Daoy (cell line): Measurements from ENCODE around the gene GALNT15. TPM values are rescaled to one million over a fixed set of nuclear protein-coding genes. Genes with fewer than 3 reads are reported as not detected.
A peak's percentile ranks its signal among the peaks of the same experiment; 100 is the strongest.

Source experiments
- DNase-seq: peaks from one replicate; pipeline ENCODE4 v3.0.0-alpha.2; 2015; ENCODE audit warnings: low read depth
- total RNA-seq: library from RNA; depleted of rRNA; stranded (reverse); fragments of >200 nt; shearing (Covaris generic); gene quantifications from 2 replicates; pipeline ENCODE4 v1.2.3, GENCODE V29; 2014; rRNA removed

GALNT15 gene, protein sequence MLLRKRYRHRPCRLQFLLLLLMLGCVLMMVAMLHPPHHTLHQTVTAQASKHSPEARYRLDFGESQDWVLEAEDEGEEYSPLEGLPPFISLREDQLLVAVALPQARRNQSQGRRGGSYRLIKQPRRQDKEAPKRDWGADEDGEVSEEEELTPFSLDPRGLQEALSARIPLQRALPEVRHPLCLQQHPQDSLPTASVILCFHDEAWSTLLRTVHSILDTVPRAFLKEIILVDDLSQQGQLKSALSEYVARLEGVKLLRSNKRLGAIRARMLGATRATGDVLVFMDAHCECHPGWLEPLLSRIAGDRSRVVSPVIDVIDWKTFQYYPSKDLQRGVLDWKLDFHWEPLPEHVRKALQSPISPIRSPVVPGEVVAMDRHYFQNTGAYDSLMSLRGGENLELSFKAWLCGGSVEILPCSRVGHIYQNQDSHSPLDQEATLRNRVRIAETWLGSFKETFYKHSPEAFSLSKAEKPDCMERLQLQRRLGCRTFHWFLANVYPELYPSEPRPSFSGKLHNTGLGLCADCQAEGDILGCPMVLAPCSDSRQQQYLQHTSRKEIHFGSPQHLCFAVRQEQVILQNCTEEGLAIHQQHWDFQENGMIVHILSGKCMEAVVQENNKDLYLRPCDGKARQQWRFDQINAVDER
- total RNA-seq, result 0.60 and 0.69 TPM in 2 replicates

DNA sequence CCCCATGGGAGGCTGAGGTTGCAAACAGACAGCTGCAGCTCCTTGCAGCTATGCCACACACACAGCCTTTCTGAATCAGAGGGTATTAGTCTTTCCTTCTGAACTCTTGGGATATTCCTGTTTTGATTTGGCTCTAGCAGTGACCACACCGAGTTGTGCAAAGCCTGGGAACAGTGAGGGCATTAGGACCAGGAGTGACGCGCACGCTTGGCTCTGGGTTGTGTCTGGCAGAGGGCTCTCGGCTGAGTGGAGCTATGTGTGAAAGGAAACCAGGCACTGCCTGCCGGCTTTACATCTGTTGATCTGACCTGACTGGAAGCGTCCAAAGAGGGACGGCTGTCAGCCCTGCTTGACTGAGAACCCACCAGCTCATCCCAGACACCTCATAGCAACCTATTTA, at the start of gene GALNT15:
Gene GALNT15 (plus strand): TSS at position 292 of the 400 bp plus-strand sequence. CDS start 472 bp downstream, outside the sequence.
- peak; percentile 83 for DNase-seq

DNA sequence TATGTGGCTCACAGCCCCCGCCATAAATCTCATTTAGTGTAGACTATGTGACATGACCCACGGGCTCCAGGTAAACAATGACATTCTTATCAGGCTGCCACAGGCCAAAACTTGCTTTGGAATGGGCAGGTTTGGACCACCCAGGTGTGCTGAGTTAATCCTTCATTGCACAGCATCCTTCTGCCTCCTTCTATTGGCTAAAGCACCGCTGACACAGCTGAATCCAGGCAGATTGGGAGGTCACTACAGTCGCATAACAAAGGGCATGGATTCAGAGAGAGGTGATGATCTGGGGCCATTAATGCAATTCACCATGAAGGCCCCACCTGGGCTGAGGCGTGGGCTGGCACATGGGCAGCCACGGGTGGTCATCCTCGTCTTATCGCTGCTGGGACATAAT, 47.8 kb upstream of the GALNT15 start:
- no peak for DNase-seq

- DNase-seq, result no peak
These were observed 47.2 kb upstream of the GALNT15 start for GRCh38 chr3:16127249-16127648.

DNA sequence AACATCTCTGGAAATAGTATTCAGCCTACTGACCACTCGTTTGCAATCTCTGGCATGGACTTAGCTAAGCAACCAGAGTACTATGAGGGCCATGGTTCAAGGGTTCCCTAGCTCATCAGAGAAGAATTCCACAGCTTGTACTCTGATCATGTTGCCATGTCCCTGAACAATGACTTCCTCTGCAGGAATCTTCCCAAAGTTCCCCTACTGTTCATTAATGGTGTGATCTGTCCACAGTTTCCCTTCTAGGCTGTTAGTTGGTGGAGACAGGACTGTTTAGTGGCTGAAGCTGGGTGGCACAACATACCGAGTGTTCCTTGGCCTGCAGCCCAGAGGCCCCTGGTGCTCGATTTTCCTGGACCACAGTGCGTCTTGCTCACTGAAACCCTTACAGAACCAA, 44.4 kb upstream of the GALNT15 start:
- DNase-seq, result peak; percentile 27

GRCh38 chr3:16132190-16132589, 42.3 kb upstream of the GALNT15 start:
- no peak for DNase-seq

DNA sequence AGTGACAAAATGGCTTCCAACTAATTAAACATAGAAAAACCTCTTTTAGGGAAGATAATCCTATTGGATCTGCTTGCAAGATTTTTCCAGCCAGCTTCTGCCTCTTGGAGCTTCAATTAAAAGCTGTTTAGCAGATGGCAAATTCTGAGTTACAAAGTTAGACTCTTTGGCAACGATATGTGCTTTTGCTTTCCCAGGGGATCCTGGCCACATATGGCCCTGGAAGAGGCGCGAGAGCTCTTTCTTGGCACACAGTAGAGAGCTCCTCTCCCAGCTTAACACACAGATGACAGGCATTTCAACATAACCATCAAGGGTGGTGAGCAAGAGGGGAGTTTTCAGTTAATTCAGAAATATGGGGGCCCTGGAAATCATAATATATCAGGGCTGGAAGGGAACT, 41.6 kb upstream of the GALNT15 start:
- no peak for DNase-seq

- DNase-seq, result peak; percentile 15
These were observed 40.1 kb upstream of the GALNT15 start for GRCh38 chr3:16134173-16134928.

DNA sequence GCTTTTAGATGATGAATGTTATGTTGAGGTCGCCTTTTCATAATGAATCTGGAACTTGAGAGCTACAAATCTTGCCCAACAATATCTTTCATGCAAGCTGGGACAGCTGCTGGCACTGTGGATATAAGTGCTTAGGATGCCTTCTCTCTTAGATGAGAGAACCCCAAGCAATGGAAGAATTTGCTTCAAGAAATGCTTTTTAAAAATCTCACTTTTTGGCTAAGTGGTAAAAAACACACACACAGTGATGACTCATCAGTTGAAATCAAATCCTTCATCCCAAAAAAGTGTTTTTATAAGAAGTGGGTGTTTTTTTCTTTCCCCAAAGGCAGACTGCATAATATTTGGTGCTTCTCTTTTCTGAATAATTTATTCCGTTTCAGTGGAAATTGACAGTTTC, 38.4 kb upstream of the GALNT15 start:
- no peak for DNase-seq

DNA sequence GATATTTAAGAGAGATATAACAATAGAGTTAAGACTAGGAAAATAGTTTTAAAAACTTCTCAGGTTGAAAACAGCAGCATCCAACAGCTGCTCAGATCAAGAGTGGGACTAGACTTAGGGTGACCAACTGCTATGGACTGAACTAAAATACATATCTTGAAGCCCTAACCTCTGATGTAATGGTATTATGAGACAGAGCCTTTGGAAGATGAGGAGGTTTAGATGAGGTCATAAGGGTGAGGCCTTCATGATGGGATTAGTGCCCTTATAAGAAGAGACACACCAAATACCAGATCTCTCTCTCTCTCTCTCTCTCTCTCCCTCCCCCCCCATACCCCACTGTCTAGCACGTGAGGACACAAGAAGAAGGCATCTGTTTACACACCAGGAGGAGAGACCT, 37.4 kb upstream of the GALNT15 start:
- DNase-seq, result no peak

DNA sequence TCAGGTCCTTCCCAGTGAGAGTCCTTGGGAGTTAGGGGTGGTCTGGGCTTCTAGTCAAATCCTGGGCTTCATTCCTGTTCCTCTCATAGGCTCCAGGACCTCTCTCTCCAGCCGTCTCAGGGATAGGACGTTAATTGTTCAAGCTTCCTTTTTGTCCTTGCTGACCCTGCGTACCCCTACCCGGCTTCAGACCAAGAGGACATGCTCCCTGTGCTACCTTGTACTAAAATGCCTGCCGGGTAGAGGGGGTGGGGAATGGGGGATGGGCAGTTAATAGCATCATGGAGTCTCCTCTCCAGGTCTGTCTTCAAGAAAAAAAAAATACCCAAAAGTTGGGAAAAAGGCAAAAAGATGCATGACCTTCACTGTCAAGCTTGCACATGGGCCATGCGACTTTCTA, 36.5 kb upstream of the GALNT15 start:
- no peak for DNase-seq

DNA sequence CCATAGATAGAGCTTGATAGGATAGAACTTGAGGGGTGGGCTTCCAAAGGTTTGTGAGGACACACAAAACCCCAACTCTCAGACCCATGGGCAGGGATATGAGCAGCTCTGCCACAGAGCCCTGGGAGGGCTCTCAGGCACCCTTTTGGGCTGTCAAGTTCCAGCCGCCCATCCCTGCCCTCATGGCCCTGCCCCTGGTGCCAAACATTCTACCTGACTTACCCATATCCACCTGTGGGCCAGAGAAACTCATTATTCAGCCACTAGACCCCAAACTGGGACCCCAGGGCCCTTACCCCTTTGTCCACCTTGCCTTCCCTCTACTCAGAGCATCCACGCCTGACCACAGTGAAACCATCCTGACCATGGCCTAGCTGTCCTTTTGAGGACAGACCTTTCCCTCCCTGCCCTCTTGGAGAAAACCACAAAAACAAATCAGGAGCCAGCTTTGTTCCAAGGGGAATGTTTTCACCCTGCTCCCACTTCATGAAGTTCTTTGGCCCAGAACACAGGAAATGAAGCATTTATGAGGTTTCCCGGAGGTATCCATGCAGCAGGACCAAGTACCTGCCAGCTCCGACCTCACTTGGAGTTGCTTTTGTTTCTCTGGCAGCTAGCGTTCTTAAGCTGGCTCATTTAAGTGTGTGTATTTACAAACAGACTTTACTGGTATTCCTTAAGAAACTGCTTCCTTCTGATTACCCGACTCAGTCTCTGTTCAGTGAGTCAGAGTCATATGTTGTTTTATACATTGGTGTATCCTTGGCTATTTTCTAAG, 34.2 kb upstream of the GALNT15 start:
- DNase-seq, result peak; percentile 46

GRCh38 chr3:16140894-16141285, 33.6 kb upstream of the GALNT15 start:
- DNase-seq, result no peak

DNA sequence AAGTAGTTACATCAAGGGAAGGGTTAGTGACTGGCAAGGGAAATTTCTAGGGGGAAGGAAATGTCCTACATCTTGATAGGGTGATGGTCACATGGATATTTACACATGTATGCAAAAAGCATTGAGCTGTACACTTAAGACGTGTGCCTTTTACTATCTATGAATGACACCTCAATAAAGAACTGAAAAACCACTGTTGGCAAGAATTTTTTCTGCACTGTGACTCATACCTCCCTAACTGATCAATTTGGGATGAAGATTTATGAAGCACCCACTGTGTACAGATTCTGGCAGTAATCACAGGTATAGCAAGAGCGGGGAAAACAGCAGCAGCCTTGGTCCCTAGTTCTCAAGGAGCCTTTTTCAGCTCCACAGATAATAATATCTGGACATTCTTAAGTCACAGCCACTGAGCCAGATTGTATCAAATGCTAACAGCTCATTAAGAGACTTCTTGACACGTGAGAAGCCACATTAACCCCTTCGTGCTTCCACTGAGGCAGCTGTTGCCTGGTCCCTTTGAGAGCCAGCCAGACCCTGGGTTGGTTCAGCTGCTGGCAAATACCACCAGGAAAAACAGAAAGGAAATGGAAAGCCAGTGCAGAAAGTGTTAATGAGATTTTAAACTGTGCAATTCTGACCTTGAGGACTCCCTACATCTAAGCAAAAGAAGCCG, 32.0 kb upstream of the GALNT15 start:
- no peak for DNase-seq

DNA sequence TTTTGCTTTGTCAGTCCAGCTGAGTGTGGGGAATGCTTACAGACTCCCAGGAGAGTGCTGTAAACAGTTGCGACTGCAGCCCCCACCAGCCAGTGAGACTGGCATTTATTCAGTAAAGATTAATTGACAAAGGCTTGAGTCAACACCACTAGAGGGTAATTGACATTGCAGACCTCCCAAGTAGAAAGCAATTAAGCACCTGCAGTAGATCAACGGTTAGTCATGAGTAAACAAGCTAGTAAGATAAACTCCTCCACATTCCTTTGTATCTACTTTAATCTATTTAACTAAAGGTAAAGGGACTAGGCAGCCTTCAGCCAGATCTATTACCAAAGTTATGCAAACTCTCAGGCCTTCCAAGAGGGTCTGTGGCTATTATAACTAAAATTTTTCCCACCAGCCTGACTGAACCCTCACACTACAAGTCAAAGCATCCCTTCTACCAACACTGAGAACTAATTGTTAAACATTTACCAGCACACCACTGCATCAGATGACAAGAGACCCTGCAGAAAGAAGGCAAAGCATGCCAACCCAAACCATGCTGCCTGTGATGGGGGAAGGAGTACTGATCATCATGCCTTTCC, 30.5 kb upstream of the GALNT15 start:
- peak; percentile 51 for DNase-seq

GRCh38 chr3:16145176-16145575, 29.3 kb upstream of the GALNT15 start:
- DNase-seq, result no peak

- DNase-seq, result no peak
These were observed 28.3 kb upstream of the GALNT15 start for GRCh38 chr3:16146015-16146730.

DNA sequence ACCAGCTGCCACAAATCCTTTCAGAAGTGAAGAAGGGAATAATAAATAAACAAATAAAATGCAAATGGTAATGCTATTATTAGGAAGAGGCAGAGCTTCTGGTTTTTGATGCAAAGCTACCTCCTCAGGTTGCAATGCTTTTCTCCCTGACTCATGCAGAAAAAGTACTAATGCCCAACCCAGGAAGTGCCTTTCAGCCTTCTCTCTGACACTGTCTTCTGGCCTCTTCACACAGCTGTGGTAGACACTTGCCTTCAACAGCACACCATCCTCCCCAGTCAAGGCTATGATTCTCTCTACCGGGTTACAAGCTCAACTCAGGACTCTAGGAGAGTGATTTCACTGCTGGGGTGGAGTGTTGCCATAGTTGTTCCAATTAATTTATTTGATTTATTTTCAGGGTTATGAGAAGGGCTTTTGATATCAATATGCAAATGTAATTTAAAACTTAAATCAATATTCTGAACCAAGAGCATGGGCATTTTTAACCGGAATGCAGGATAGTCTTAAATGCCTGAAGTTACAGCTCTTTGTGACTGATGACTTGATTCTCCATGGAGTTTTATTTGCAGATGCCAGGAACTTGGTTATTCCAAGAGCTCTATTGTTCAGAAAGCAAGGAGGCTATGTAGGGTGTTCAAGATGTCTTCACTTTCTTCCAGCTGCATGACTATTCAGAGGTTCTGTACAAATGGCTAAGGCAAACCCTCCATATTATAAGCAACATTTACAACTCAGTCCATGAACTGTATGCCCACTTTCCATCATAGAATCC, 27.1 kb upstream of the GALNT15 start:
- no peak for DNase-seq

DNA sequence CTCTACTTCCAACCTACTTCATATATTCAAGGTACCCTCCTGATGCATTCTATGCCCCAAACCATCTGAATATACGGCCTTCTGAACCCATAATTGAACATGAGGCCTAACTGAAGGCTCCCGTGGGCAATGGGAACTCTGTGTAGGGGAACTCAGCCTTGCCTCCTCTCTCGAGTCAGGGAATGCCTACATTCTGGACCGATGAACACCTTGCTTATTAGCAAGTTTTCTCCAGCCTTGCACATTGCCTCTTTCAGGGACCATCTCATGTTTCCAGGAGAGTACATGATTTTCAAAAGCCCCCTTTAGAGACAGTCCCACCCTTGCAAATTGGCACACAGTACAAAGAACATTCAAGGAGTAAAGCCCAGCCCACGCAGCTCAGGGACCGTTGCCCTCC, 26.3 kb upstream of the GALNT15 start:
- no peak for DNase-seq

DNA sequence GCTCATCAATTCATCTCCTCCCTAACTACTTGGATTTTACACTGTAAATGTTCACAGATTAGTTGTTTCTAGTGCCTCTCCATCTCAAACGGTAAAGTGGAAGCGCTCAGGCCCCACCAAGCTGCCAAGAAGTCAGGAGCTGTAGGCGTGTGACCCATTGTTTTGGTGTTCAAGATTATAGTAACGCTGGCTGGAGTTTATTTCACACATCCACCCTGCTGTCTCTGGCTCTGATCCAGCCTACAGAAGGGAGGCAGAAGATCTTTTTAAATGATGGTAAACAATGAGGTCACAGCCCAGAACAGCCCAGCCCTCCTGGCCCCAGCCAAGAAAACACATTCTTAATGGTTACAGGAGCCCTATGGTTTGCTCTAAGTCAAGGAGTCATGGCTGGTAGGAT, 25.7 kb upstream of the GALNT15 start:
- DNase-seq, result peak; percentile 73
